ENCODE data around the gene UBE4B. TPM values are rescaled to one million over a fixed set of nuclear protein-coding genes. Genes with fewer than 3 reads are reported as not detected.

Gene UBE4B
- total RNA-seq, 1 donor, result 55.0 TPM

- no peak overlapping the region for H3K4me3 ChIP-seq (ENCODE audit: low read depth, low read length)
- no peak for TF ChIP-seq CTCF (IDR thresholded peaks at IDR 0.05; ENCODE audit: insufficient read depth, low read length)
- no peak for DNase-seq (ENCODE audit: low read depth)
Observed at GRCh38 chr1:10128101-10128765, 95.5 kb downstream of the UBE4B start.

GRCh38 chr1:10132316-10132715 is 99.6 kb downstream of the UBE4B start:
- no peak overlapping the region for H3K4me3 ChIP-seq (ENCODE audit: low read depth, low read length)
- TF ChIP-seq CTCF (IDR thresholded peaks at IDR 0.05; ENCODE audit: insufficient read depth, low read length), result no peak

GRCh38 chr1:10132852-10133251 is 100.1 kb downstream of the UBE4B start:
- TF ChIP-seq CTCF (IDR thresholded peaks at IDR 0.05; ENCODE audit: insufficient read depth, low read length), result no peak
- DNase-seq (ENCODE audit: low read depth), result no peak

More at GRCh38 chr1:10132316-10132715, 99.6 kb downstream of the UBE4B start:
- no peak for DNase-seq (ENCODE audit: low read depth)

GRCh38 chr1:10140981-10141380 is 108.2 kb downstream of the UBE4B start:
- DNase-seq (ENCODE audit: low read depth), result no peak
- TF ChIP-seq CTCF (IDR thresholded peaks at IDR 0.05; ENCODE audit: insufficient read depth, low read length), result no peak
- H3K4me3 ChIP-seq (ENCODE audit: low read depth, low read length), result no peak overlapping the region

More at GRCh38 chr1:10132852-10133251, 100.1 kb downstream of the UBE4B start:
- H3K4me3 ChIP-seq (ENCODE audit: low read depth, low read length), result no peak overlapping the region

GRCh38 chr1:10143961-10144485 is 111.3 kb downstream of the UBE4B start:
- DNase-seq (ENCODE audit: low read depth), result no peak
- no peak for TF ChIP-seq CTCF (IDR thresholded peaks at IDR 0.05; ENCODE audit: insufficient read depth, low read length)
- no peak overlapping the region for H3K4me3 ChIP-seq (ENCODE audit: low read depth, low read length)

GRCh38 chr1:10146391-10146790 is 113.6 kb downstream of the UBE4B start:
- DNase-seq (ENCODE audit: low read depth), result no peak
- no peak overlapping the region for H3K4me3 ChIP-seq (ENCODE audit: low read depth, low read length)
- TF ChIP-seq CTCF (IDR thresholded peaks at IDR 0.05; ENCODE audit: insufficient read depth, low read length), result no peak

Measured in fibroblast of the aortic adventitia (primary cell).